Osteocyte (in vitro differentiated cells): Measurements from ENCODE around the gene SCGB1D4. TPM values are rescaled to one million over a fixed set of nuclear protein-coding genes. Genes with fewer than 3 reads are reported as not detected.
"Not testable (repeated sequence)": the region's sequence is repeated elsewhere in the genome, so short reads cannot be mapped to it uniquely, and the experiment has no call there.

Experiments used
- DNase-seq: peaks from one replicate; pipeline ENCODE4 v3.0.0; 2021; ENCODE audit warnings: mixed read lengths; ENCODE audit not compliant: unreplicated experiment; ENCODE audit errors: extremely low spot score
- H3K27ac Mint-ChIP-seq: one replicate; pipeline ENCODE4 v1.8.0; 2021; ENCODE audit warnings: mild to moderate bottlenecking, mixed read lengths; ENCODE audit not compliant: unreplicated experiment
- H3K27me3 Mint-ChIP-seq: one replicate; pipeline ENCODE4 v1.8.0; 2021; ENCODE audit warnings: mixed read lengths; ENCODE audit not compliant: unreplicated experiment
- H3K36me3 Mint-ChIP-seq: one replicate; pipeline ENCODE4 v1.8.0; 2021; ENCODE audit warnings: mixed read lengths; ENCODE audit not compliant: unreplicated experiment
- H3K4me1 Mint-ChIP-seq: one replicate; pipeline ENCODE4 v1.8.0; 2021; ENCODE audit warnings: mixed read lengths; ENCODE audit not compliant: unreplicated experiment
- H3K4me3 Mint-ChIP-seq: one replicate; pipeline ENCODE4 v1.8.0; 2021; ENCODE audit warnings: mild to moderate bottlenecking, moderate library complexity, mixed read lengths; ENCODE audit not compliant: unreplicated experiment
- H3K9me3 Mint-ChIP-seq: one replicate; pipeline ENCODE4 v1.8.0; 2021; ENCODE audit warnings: mixed read lengths; ENCODE audit not compliant: unreplicated experiment
- long read RNA-seq: library from polyadenylated mRNA; unstranded; transcript quantifications from one replicate; pipeline ENCODE4 v2.0.0, GENCODE V29; 2021
- total RNA-seq: library from RNA; stranded (reverse); gene quantifications from 2 replicates; pipeline ENCODE4 v1.2.1, GENCODE V29; 2021
- TF ChIP-seq, protein P1 (sequence below): fragments of 200-600 bp; sonication (generic); IDR thresholded peaks from 2 replicates; pipeline ENCODE4 v1.5.0; 2021; ENCODE audit warnings: antibody characterized with exemption, mild to moderate bottlenecking, moderate library complexity

SCGB1D4 gene, protein sequence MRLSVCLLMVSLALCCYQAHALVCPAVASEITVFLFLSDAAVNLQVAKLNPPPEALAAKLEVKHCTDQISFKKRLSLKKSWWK
- total RNA-seq, result not detected in 2 replicates
- long read RNA-seq, result 0 reads

DNA sequence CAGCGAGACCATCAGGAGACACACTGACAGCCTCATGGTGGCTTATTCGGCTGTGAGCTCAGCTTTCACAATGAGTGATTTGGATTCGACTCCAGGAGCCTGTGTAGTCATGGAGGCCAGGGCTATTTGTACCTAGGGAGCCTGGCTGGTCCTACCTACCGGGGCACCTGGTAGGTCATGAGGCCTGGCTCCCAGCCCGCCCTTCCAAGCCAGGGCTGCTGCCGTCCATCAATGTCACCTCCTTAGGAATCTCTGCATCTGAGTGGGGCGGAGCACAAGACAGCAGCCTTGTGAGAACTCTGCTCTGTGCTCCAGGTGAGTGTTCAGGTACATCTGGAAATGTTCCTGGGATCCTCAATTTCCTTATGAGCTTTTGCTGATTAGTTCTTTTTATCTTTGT is at the start of gene SCGB1D4:
Gene SCGB1D4, minus strand, starts transcription at position 101 of the 400 bp plus-strand sequence. Its CDS starts 65 bp downstream, at position 36.
- Mint-ChIP-seq H3K9me3 (no peaks in the 10 kb centered on the region), H3K27ac (no peak within 1 kb of the TSS), H3K27me3 (peaks cover 8% of the 10 kb centered on the region), H3K4me1 (no peaks in the 10 kb centered on the region), H3K36me3 (no peaks in the 10 kb centered on the region), H3K4me3 (no peak within 1 kb of the TSS)
- TF ChIP-seq, protein P1, sequence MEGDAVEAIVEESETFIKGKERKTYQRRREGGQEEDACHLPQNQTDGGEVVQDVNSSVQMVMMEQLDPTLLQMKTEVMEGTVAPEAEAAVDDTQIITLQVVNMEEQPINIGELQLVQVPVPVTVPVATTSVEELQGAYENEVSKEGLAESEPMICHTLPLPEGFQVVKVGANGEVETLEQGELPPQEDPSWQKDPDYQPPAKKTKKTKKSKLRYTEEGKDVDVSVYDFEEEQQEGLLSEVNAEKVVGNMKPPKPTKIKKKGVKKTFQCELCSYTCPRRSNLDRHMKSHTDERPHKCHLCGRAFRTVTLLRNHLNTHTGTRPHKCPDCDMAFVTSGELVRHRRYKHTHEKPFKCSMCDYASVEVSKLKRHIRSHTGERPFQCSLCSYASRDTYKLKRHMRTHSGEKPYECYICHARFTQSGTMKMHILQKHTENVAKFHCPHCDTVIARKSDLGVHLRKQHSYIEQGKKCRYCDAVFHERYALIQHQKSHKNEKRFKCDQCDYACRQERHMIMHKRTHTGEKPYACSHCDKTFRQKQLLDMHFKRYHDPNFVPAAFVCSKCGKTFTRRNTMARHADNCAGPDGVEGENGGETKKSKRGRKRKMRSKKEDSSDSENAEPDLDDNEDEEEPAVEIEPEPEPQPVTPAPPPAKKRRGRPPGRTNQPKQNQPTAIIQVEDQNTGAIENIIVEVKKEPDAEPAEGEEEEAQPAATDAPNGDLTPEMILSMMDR, result no peak
- no peak for DNase-seq

DNA sequence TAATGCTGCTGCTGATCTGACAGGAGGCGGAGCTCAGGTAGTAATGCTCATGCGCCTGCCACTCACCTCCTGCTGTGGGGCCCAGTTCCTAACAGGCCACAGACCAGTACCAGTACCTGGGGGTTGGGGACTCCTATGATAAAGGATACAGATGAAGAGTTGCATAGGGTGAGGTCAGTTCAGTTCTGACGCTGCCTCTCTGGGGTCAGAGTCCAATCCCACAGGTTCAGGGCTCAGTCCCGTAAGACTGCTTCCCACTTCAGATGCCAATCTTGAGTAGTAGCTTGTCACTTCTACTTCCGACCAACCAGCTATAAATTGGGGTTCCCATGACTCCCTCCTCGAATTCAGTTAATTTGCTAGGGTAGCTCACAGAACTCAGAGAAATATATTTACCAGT is 47.0 kb upstream of the SCGB1D4 start:
- Mint-ChIP-seq H3K9me3 (no peaks in the 10 kb centered on the region), H3K27ac (no peak overlapping the region), H3K27me3 (no peaks in the 10 kb centered on the region), H3K4me3 (no peak overlapping the region), H3K4me1 (no peaks in the 10 kb centered on the region), H3K36me3 (no peaks in the 10 kb centered on the region)
- TF ChIP-seq, protein P1, result no peak
- no peak for DNase-seq

DNA sequence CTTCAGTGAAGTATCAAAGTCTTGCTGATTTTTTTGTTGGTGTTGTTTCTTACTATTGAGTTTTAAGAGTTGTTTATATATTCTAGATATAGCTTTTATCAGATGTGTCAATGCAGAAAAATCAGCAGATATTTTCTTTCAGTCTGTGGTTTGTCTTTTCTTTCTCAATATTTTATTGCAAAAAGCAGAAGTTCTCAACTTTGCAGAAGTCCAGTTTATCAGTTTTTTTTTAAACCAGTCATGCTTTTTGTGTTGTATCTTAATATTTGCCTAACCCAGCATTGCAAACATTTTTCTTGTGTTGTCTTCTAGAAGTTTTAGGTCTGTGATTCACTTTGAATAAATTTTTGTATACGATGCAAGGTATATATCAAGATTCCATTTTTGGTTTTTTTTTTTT is 45.3 kb upstream of the SCGB1D4 start:
- TF ChIP-seq, protein P1, result no peak
- Mint-ChIP-seq H3K36me3 (no peaks in the 10 kb centered on the region), H3K27me3 (no peaks in the 10 kb centered on the region), H3K4me1 (no peaks in the 10 kb centered on the region), H3K4me3 (no peak overlapping the region), H3K9me3 (no peaks in the 10 kb centered on the region), H3K27ac (no peak overlapping the region)
- no peak for DNase-seq

DNA sequence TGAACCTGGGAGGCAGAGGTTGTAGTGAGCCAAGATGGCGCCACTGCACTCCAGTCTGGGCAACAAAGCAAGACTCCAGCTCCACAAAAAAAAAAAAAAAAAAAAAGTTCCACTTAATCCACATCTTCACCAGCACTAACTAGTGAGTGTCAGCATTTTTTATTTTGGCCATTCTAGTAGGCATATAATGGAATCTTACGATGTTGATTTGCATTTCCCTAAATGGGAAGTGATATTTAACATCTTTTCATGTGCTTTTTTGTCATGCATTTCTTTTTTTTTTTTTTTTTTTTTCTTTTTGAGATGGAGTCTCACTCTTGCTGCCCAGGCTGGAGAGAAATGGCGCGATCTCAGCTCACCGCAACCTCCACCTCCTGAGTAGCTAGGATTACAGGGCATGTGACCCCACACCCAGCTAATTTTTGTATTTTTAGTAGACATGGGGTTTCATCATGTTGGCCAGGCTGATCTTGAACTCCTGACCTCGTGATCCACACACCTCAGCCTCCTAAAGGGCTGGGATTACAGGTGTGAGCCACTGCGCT is 44.8 kb upstream of the SCGB1D4 start:
- not testable (repeated sequence) for H3K9me3 Mint-ChIP-seq, H3K4me1 Mint-ChIP-seq, H3K36me3 Mint-ChIP-seq, H3K27me3 Mint-ChIP-seq, H3K4me3 Mint-ChIP-seq, DNase-seq, H3K27ac Mint-ChIP-seq

DNA sequence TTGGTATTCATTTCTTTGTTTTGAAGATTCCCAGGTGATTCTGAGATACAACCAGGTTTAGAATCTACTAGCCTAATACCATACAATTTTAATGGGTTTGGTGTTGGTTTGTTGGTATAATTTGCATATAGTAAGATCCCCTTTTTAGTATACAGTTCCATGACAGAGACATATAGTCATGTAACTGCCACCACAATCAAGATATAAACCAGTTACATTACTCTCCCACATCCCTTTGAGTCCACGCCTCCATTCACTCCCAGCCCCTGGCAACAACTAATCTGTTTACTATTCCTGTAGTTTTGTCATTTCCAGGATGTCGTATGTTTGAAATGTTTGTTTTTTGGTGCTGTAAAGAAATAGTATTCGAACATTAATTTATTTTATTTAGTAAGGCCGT is 42.7 kb upstream of the SCGB1D4 start:
- Mint-ChIP-seq H3K9me3 (no peaks in the 10 kb centered on the region), H3K27me3 (no peaks in the 10 kb centered on the region), H3K4me3 (no peak overlapping the region), H3K4me1 (peaks cover 6% of the 10 kb centered on the region), H3K36me3 (no peaks in the 10 kb centered on the region), H3K27ac (no peak overlapping the region)
- no peak for DNase-seq
- TF ChIP-seq, protein P1, result no peak
